ENCODE results near the gene SNTG2.
"Not testable (repeated sequence)": the region's sequence is repeated elsewhere in the genome, so short reads cannot be mapped to it uniquely, and the experiment has no call there.

The SNTG2 gene

DNA sequence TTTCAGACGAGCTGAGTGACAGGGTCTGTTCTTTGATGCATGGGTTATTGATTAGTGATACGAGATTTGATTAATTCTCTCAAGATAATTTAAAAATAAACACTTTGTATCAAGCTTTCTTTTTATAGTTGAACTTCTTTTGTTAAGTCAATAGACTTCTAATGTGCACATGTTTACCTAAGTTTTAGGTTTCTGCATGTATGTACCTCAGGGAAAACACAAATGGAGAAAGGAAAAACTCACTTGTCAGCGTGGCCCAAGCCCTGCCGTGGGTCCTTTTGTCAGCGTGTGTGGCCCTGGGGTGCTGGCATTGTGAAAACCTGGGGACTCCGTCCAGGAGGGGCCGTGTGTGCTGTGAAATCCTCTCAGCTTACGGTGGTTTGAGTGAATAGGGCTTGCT is 153.7 kb downstream of the SNTG2 start:
- DNase-seq, result no peak

- DNase-seq, result not testable (repeated sequence)
Observed at GRCh38 chr2:1106344-1106743, 155.7 kb downstream of the SNTG2 start.

- DNase-seq, result no peak
Observed at GRCh38 chr2:1115843-1116539, 165.3 kb downstream of the SNTG2 start.

- no peak for DNase-seq
Observed at GRCh38 chr2:1117569-1117968, 166.9 kb downstream of the SNTG2 start.

DNA sequence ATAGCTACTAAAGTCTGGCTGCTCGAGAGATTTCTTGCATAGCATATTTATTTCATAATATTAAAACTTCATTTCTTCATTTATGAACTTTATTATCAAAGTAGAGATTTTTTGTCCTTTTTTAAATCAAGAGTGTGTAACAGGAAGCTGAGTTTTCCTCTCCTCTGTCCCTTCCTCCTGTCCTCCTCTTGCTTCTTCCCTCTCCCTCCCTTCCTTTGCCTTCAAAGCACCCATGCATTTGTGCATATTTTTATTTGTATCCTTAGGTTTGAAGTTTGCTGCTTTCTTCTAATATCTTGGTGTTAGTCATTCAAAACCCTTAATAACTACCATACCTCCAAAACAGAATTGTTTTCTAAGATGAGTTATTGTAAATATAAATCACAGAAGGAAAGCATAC is 174.6 kb downstream of the SNTG2 start:
- DNase-seq, result no peak

- DNase-seq, result no peak
Observed at GRCh38 chr2:1125633-1126370, 175.2 kb downstream of the SNTG2 start.

DNA sequence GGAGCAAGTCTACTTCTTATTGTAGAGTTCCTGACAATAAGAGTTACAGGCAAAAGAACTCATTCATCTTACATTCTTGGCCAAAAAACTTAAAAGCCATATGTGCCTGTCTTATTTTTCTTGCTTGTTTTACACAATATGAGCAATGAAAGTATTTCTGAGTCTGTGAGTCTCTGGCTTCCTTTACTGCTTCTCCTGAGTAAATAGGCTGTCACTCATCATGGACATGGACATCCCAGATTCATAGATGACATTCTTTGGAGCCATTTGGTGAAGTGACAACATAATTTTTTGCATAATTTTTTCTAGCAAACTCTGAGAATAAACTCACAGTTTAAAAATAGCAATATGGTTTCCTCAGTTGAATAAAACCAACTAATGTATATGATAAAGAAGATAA is 179.3 kb downstream of the SNTG2 start:
- no peak for DNase-seq

DNA sequence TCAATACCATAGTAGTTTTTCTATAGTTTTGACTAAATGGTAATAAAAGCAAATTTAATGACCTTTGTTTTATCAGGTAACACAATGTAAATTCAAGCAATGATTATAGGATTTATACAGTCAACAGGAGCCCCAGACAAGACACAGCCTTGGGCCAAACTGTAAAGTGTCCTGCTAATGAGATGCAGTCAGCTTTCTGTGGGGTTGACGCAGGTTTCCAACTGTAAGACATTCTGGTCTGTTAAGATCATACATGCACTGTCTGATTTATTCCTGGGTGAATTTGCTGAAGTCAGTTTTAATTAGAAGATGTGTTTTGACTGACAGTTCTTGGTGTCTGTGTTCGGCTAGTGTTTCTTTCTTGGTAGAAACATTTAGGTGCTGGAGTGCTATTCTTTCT is 180.3 kb downstream of the SNTG2 start:
- DNase-seq, result no peak

DNA sequence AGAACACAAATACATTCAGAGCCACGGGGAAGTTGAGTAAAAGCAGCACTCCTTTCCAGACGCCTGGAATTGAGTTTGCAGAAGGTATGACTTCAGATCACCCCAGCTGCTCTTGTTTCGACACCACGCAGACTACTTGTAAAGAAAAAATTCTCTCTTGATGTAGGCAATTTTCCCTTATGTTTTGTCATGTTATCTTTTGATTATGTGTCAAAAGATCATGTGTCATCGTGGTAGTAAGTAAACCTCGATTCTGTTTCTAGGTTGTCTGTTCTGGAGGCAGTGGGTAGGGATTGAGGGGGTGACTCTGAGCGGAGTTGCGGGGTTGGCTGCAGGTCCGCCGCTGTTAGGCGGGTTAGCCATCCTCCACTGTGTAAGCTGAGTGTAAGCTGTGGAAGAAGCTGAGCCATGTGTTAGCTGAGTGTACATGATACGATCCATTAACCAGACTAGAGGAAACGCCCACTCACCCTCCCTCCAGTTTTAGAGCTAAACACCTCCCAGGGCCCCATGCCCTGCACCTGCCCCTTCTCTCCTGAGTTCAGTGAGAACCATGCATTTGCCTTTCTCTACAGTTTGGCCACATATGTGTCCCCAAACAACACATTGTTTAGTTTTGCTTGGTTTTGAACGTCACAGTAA is 181.8 kb downstream of the SNTG2 start:
- DNase-seq, result no peak

GRCh38 chr2:1133896-1134295 is 183.2 kb downstream of the SNTG2 start:
- DNase-seq, result not testable (repeated sequence)

GRCh38 chr2:1134629-1135028 is 184.0 kb downstream of the SNTG2 start:
- no peak for DNase-seq

GRCh38 chr2:1136067-1136466 is 185.4 kb downstream of the SNTG2 start:
- DNase-seq, result no peak

GRCh38 chr2:1136846-1137245 is 186.2 kb downstream of the SNTG2 start:
- no peak for DNase-seq

- no peak for DNase-seq
Observed at GRCh38 chr2:1137264-1137663, 186.6 kb downstream of the SNTG2 start.

DNA sequence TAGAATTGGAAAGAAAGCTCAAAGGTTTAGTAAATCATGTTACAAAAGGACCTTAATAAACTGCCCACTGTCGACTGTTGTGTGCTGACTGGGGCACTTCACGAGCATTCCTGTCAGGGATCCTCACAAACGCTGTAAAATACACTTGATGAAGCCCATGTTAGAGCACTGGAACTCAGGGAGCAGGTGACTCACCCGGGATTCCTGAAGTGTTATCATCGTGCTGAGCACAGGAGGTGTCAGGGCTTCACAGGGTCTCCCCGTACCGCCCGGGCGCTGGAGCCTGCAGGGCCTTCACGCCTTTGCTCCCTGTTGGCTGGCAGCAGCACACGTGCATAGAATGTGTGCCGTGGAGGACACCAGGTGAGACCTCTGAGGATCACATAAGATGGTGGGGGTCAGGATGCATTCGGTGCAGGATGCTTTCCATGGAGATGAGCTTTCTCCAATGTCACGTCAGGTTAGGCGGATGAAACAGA is 187.3 kb downstream of the SNTG2 start:
- no peak for DNase-seq

GRCh38 chr2:1140389-1141003 is 189.8 kb downstream of the SNTG2 start:
- peak; percentile 23 for DNase-seq

DNA sequence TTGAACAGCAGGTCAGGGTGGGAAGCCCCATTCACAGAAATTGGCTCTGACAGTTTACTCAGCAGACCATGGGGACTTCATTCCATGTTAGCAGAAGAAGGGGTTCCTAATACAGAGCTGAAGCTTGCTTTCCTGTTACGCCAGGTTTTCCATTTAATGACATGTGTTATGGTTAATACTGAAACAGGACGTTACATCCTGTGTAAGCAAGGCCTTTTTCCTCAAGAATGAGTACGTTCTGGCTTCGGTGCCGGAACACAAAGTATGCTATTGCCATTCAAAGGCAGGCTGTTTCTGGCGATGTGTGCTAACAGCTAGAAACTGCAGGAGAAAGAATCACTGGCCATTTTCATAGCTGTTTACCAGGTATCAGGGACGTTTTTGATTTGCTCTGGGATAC is 190.4 kb downstream of the SNTG2 start:
- DNase-seq, result no peak

GRCh38 chr2:1143129-1143528 is 192.5 kb downstream of the SNTG2 start:
- no peak for DNase-seq

- DNase-seq, result no peak
Observed at GRCh38 chr2:1147873-1148612, 197.4 kb downstream of the SNTG2 start.

DNA sequence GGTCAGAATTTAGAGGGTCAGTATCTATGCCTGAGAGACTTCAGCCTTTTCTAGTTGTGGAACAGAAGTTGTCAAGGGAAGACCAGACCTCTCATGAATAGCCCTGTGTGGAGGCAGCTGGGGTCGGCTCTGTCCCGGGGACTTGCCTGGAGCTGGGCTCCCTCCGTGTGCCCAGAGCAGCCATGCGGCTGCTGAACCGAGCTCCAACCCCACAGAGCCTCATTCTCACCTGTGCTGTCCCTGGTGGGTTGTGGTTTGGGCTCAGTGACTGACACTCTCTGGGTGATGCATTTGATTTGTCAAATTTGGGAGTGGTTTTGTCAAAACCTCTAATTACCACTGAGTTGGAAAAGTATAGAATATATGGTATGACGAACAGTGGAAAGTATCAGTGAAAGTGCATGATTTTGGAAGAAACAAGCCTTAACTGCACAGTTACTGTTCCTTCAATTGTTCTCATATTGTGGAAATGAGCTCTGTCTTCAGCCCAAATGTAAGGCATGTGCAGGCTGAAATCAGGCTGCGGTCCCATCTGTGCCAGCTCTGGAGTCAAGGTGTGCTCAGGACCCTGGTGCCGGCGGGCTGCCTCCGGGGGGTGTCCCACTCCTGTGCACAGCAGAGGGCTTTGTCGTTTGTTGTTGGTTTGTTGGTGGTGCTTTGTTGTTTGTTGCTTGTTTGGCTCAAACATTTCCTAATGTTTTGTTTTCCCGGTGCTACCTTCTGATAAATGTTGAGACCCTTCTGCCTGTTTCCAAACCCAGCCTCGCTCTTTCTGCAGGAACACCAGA is 200.3 kb downstream of the SNTG2 start:
- DNase-seq, result no peak

GRCh38 chr2:1152375-1152774 is 201.7 kb downstream of the SNTG2 start:
- DNase-seq, result no peak

DNA sequence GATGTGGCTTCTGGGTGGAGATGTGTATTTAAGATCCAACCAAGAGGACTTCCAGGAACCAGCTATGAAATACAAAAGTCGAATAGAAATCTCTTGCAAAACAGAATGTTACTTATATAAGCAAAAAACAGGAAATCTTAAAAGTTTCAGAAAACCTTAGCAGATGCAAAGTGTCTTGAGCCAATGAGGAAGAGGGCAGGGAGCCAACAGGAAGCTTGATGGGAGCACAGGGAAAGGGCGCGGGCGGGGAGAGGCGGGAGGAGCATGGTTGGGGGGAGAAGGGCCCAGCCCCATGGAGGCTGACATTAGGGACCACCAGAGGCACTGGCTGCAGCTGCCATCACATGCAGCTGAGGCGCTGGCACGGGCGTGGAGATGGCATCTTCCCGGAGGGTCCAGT is 203.3 kb downstream of the SNTG2 start:
- no peak for DNase-seq

All from DMS53 (cell line).